H7 (cell line): ENCODE data around the gene STRN4. TPM values are rescaled to one million over a fixed set of nuclear protein-coding genes. Genes with fewer than 3 reads are reported as not detected.
"Not testable (repeated sequence)": the region's sequence is repeated elsewhere in the genome, so short reads cannot be mapped to it uniquely, and the experiment has no call there.

ENCODE experiments used
- DNase-seq: peaks from one replicate; pipeline ENCODE4 v3.0.0; 2012
- H3K27me3 ChIP-seq: 2 replicates; pipeline ENCODE4 v1.6.0; 2011; ENCODE audit warnings: mild to moderate bottlenecking, low read length; ENCODE audit not compliant: control insufficient read depth, insufficient read depth
- H3K36me3 ChIP-seq: replicated peaks from 2 replicates; pipeline ENCODE4 v1.5.1; 2011; ENCODE audit warnings: low read length; ENCODE audit not compliant: control insufficient read depth, insufficient read depth
- H3K4me3 ChIP-seq: 2 replicates; pipeline ENCODE4 v1.5.1; 2011; ENCODE audit warnings: low read depth, mild to moderate bottlenecking, control low read depth, low read length, moderate library complexity; ENCODE audit not compliant: insufficient read depth
- total RNA-seq: library from RNA; depleted of rRNA; stranded (reverse); fragments of >200 nt; shearing (Covaris generic); gene quantifications from 2 replicates; pipeline ENCODE4 v1.2.3, GENCODE V29; 2014

Gene STRN4
- total RNA-seq, 1 experiment from 2014 or later = 188 TPM

DNA sequence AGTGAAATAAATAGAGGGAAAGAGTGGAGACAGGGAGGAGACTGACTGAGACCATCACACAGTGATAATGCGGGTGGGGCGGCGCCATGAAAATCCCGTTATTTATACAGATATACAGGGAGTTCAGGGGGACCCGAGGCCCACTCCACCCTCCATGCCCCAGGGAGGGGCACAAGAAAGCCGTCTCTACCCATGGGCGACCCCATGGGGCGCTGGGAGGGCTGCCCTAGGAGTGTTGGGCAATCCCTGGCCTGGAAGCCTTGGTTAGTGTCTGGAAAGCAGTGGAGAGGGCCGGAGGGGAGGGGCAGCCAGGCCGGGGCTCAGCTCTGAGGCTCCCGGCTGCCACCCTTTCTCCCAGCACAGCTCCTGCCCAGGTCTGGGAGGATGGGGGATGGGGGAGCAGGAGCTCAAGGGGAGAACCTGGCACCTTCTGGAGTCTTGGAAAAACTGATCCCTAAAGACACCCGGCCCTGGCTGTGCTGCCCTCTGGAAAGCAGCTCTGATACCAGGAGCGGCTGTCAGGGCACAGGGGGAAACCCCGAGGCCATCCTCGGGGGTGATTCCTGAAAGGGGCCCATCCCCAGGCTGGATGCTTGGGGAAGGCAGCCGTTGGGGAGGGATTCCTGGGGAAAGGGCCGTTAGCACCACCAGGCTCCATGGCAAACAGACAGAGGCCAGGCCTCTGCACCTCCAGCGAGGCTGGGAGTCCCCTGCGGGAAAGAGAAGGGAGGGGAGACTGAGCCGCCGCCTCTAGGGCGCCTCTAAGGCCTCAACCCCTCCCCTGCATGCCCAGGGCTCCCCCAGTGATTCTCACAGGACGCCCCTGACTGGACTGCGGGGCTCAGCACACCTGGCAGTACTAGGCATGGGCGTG is 26.4 kb downstream of the STRN4 start:
- DNase-seq = peak; percentile 60
- Histone ChIP-seq H3K4me3 (no peak overlapping the region), H3K27me3 (no peaks in the 10 kb centered on the region), H3K36me3 (peaks cover 31% of the 10 kb centered on the region)

DNA sequence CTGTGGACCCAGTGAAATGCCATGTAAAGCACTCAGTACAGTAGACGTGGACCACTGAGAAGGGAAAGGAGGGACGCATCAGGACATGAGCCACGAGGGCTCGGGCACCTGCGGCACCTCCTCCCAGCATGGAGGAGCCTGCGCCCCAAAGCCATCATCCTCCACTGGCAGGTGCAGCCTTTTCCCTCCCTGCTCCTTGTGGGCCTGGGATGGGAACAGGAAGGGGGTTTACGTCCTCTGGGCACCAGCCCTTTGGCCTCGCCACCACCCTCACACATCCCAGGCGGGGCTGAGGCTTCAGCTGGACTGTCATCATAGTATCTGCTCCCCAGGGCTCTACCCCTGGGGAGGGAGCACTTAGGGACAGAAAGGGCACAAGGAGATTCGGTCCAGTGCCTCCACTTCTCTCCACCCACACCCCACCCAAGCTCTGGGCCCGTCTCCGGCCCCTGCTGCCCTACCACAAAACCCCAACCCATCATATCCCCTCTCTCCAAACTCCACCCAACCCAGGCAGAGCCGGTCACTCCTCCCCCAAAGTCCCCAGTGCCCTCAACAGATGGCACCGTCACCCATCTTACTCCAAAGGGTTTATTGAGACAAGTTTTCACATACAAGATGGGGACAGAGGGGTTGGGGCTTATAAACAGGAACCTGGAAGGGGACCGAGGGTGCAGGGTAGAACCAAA is 27.2 kb downstream of the STRN4 start:
- H3K4me3 ChIP-seq = no peak overlapping the region
- peaks cover 24% of the 10 kb centered on the region for H3K36me3 ChIP-seq
- peak; percentile 53 for DNase-seq
- no peaks in the 10 kb centered on the region for H3K27me3 ChIP-seq

DNA sequence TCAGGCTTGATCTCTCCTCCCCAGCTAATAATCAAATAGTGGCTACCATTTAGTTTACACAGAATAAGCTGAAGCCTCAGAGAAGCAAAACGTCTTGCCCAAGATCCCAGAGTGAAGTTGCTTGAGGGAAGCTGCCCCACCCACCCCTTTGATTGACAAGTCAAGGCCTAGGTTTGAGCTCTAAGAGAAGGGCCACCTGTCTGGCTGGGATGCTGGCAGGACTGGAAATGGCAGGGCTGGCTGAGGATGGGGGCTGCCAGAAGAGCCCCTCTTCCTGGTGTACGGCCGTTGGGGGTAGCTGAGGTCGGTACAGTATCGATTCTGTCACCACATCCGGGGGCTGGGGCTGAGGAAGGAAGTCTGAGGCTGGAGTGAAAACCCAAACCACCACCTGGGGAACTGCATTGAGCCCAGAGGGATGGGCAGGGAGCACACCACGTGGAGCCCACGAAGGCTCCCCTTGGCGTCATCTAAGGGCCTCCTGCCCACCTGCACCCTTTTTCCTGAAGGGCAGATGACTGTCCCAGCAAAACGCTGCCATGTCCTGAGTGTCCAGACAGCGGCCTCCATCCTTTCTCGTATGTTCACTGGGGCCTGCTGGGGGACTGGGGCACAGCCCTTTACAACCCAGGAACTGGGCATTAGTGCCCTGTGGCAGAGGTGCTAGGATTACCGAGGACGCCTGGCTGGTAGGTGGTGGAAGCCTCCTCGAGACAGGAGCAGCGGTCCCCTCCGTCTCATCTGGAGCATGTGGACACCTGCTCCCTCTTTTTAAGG is 27.9 kb downstream of the STRN4 start:
- Histone ChIP-seq H3K4me3 (no peak overlapping the region; the same call in 1 of the 2 replicates), H3K27me3 (no peaks in the 10 kb centered on the region), H3K36me3 (peaks cover 20% of the 10 kb centered on the region)
- DNase-seq = peak; percentile 86

DNA sequence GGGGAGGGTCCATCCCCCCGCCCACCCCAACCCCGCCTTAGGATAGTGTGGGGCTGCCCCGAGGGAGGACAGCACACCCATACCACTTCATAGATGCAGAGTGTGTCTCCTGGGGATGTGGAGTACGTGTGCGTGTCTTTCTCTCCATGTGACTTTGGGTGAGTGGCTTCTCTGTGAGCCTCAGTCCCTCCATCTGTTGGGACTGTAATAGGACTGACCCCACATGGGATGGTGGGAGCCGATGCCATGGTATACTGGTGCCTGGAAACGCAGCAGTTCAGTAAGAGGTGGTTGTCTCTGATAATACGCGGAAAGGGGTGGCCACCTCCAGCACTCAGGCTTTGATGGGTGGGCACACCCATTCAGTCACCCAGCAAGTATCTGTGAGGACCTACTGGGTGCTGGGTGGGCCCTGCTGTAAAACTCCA is 28.5 kb downstream of the STRN4 start:
- peak overlapping the region; percentile 57 for H3K4me3 ChIP-seq
- no peak for DNase-seq

DNA sequence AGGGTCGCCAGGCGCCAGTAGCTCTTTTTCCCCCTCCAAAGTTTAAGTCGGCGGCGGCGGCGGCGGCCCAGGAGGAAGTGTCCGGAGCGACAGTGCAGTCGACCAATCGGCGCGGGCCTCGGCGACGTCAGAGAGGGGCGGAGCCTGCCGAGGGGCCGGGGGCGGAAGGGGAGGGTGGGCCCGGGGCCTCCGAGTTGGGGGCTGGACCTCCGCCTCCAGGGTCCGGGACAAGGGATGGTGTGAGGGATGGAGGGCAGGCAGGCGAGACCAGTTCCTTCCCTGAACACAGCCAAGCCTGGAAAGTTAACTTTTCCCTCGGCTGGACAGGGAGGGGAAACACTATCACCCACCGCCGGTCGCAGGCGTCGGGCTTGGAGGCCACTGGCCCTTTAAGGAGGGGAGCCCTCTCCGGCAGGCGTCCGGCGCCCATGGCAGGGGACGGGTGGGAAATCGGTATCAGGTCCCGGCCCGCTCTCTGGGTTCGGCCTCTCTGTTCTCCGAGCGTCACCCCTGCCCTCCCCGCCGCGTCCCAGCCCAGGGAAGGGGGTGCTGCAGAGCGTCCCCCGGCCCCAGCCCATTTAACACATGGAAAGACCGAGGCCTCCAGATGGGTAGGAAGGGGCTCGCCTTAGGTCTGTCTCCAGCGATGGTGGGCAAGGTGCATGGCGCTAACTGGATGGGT is 29.1 kb downstream of the STRN4 start, which contains the start of gene PRKD2:
Gene PRKD2 (minus strand): TSS at position 81 of the 682 bp plus-strand sequence. CDS start 744 bp downstream, outside the sequence.
- peak within 1 kb of the TSS; percentile 77 for H3K4me3 ChIP-seq
- peak; percentile 100 for DNase-seq
- peaks cover 15% of the 10 kb centered on the region for H3K36me3 ChIP-seq
- no peaks in the 10 kb centered on the region for H3K27me3 ChIP-seq

More for the DNA sequence above, 28.5 kb downstream of the STRN4 start:
- H3K27me3 ChIP-seq = no peaks in the 10 kb centered on the region
- H3K36me3 ChIP-seq = peaks cover 18% of the 10 kb centered on the region

DNA sequence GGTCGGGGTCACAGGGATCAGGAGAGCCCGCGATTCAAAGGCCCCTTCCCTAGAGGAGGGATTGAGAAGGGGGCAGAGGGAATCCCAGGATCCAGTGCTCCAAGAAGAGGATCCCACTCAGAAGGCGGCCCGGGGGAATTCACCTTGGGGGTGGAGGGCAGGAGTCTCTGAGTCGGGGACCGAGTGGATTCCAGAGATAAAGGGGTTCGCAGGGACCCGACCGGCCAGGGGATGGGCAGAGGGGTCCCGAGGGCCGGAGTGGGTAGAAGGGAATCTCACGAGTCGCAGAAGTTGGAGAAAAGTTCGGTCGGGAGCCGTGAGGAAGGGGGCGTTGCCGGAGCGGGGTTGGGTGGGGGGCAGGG is 29.6 kb downstream of the STRN4 start:
- H3K27me3 ChIP-seq = no peaks in the 10 kb centered on the region
- peak overlapping the region; percentile 77 for H3K4me3 ChIP-seq
- peaks cover 10% of the 10 kb centered on the region for H3K36me3 ChIP-seq
- no peak for DNase-seq

DNA sequence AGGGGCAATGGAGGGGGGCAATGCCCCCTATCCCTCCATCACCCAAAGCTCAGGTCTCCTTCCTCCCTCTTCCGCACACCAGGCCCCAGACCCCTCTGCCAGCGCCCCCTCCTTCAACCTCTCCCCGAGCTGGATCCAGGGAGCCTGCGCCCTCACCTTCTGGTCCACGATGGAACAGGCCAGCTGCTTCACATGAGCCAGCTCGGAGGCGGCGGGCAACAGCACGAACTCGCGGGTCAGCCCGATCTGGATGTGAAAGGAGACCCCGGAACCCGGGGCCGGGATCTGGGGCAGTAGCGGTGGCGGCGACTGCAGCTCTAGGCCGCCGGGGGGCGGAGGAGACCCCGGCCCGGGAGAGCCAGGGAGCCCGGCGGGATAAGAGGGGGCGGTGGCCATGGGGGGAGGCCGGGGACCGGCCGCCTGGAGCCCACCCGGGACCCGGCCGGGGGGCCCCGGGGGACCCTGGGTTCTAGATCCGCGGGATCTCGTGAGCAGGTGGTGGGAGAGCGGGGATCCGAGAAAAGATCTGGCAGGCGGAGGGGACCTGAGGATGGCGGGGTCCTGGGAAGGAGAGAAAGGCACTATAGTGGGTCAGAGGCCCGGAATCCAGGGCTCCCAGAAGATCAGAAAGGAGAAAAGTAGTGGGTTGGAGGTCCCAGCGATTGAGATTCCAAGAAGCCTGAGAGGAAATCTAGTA is 30.1 kb downstream of the STRN4 start:
- H3K27me3 ChIP-seq = no peaks in the 10 kb centered on the region
- H3K36me3 ChIP-seq = peaks cover 8% of the 10 kb centered on the region
- DNase-seq = peak; percentile 91
- peak overlapping the region; percentile 77 for H3K4me3 ChIP-seq

DNA sequence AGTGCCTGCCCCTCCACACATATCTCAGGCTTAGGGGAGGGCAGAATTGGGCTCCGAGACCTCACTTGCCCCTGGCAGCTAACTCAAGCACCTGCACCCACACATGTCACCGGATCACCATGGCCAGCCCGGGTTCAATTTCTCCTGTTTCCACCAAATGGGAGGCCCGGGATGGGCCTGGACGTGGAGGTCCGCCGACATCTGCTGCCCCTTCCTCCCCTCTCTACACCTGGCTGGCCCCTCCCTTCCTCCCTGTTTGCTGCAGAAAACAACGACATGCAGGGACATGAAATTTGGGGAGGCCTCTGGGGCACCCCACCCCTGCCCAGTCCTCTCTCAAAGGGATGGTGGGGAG is 30.7 kb downstream of the STRN4 start:
- H3K27me3 ChIP-seq = no peaks in the 10 kb centered on the region
- DNase-seq = peak; percentile 66
- H3K4me3 ChIP-seq = peak overlapping the region; percentile 77
- H3K36me3 ChIP-seq = peaks cover 3% of the 10 kb centered on the region

DNA sequence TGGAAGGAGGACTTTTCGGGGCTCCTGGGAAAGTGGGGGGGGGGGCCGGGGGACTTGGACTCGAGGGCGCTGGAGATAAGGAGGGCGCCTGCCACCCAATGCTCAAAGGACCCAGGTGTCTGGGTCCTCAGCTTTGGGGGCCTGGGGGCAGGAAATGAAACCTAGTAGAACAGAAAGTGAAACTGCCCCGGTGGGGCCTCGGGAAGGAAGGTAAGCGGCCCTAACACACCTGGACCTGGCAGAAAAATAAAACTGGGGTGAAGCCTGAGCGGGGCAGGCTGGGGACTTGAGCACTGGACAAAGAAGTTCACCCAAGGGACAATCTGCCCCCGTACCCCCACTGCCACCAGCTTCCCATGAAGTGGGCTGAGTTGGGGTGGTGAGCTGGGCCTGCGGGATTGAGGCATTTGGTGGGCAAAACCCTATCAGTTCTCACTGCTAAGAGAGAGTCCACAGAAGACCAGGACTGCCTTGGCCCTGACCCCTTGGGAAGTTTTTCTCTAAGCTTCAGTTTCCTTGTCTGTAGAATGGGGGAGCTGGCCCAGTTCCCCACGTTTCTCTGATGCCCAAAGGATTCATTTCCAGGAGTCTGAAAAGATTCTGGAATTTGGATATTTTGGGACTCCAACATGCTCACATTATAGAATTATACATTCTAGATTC is 31.7 kb downstream of the STRN4 start:
- H3K36me3 ChIP-seq = peaks cover 3% of the 10 kb centered on the region
- no peaks in the 10 kb centered on the region for H3K27me3 ChIP-seq
- DNase-seq = no peak
- peak overlapping the region; percentile 53 for H3K4me3 ChIP-seq

DNA sequence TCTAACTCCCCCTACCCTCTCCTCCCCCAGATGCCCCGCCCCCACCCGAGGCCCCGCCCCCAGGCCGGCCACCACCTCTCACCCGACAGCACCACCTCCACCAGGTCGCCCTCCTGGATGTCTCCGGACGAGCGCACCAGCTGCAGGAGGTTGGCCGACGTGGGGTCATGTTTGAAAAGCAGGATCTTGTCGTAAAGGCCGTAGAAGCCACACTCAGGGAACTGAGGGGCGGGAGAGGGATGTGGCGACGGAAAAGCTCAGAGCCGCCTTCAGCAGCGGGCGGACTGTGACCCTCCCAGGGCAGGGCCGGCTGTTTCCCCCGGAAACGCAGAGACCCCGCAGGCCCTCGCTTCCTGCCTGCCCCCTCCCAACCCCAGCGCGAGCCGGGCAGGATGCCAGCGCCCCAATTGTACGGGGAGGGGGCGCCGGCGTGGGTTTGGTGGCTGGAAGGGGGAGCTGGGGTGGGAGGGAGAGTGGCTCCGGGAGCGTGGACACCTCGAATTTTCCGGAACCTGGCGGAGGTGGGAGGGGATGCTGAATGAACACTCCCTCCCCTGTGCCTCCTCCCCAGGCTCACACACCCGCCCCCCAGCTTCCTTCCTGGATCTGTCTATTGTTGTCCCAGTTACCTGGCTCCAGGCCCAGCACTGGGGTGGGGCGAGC is 32.3 kb downstream of the STRN4 start:
- H3K27me3 ChIP-seq = no peaks in the 10 kb centered on the region
- peak; percentile 99 for DNase-seq
- H3K36me3 ChIP-seq = peaks cover 6% of the 10 kb centered on the region
- peak overlapping the region; percentile 53 for H3K4me3 ChIP-seq

DNA sequence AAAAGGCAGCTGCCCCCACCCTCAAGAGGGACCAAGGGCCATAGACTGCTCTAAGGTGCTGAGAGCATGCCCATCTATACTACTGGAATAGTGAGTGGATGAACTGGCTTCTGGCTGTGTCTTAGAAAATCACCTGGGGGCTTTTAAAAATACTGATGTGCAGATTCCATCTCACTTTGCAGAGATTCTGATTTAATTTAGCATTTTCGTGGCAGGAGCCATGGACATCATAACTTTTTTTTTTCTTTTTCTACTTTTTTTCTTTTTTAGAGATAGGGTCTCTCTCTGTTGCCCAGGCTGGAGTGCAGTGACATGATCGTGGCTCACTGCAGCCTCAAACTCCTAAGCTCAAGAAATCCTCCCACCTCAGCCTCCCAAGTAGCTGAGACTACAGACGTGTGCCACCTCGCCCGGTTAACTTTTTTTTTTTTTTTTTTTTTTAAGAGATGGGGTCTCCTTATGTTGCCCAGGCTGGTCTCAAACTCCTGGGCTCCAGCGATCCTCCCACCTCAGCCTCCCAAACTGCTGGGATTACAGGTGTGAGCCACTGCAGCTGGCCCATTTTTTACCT is 33.4 kb downstream of the STRN4 start:
- H3K36me3 ChIP-seq, H3K27me3 ChIP-seq, H3K4me3 ChIP-seq: not testable (repeated sequence)
- peak; percentile 11 for DNase-seq

DNA sequence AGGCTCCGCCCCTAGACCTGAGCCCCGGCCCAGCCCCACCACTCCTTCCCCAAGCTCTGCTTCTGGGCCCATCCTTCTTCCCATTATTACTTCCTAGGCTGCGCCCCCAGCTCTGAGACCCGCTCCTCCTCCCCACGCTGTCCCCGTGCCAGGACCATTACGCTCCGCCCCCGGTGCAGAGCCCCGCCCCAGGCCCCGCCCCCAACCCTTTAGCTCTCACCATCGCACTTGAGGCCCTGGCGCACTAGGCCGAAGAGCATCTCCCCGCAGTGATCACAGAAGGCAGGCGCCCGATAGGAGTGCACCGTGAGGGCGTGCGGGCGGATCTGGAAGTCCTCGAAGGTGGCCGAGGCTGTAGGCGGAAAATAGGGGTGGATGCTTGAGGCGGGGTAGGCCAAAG is 35.6 kb downstream of the STRN4 start:
- peaks cover 15% of the 10 kb centered on the region for H3K36me3 ChIP-seq
- H3K27me3 ChIP-seq = no peaks in the 10 kb centered on the region
- DNase-seq = peak; percentile 96
- H3K4me3 ChIP-seq = no peak overlapping the region
